ENCODE results near the gene ABCA9.

DNA sequence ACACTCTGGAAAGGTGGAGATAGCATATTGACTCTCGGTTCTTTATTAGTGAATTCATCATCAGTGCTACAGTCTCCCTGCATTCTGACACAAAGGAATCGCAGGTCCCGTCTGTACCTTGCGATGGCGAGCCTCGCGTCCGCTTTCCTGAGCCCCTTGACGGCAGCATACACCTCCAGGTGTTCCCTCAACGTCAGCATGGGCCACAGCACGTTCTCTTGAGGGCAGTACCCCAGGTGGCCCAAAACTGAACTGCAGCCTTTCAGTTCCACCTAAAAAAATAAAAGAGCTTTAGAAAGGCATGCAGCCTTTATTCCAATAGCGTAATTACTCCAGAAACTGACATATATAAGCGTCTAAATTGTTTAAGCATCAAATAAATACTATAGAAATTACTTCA, 24.2 kb upstream of the ABCA9 start:
- TF ChIP-seq, protein P1, sequence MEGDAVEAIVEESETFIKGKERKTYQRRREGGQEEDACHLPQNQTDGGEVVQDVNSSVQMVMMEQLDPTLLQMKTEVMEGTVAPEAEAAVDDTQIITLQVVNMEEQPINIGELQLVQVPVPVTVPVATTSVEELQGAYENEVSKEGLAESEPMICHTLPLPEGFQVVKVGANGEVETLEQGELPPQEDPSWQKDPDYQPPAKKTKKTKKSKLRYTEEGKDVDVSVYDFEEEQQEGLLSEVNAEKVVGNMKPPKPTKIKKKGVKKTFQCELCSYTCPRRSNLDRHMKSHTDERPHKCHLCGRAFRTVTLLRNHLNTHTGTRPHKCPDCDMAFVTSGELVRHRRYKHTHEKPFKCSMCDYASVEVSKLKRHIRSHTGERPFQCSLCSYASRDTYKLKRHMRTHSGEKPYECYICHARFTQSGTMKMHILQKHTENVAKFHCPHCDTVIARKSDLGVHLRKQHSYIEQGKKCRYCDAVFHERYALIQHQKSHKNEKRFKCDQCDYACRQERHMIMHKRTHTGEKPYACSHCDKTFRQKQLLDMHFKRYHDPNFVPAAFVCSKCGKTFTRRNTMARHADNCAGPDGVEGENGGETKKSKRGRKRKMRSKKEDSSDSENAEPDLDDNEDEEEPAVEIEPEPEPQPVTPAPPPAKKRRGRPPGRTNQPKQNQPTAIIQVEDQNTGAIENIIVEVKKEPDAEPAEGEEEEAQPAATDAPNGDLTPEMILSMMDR (IDR thresholded peaks at IDR 0.05), result peak in 1 of 3 donors; percentile 17
- TF ChIP-seq POLR2A (IDR thresholded peaks at IDR 0.05) (no peak), POLR2AphosphoS5 (IDR thresholded peaks at IDR 0.05) (no peak)

Measured in breast epithelium (tissue), 3 donors.